HG02763 (cell line): ENCODE data around the gene TFAP2C.

Source experiments
- ATAC-seq: cut with Tn5 transposase; IDR thresholded peaks from one replicate; pipeline ENCODE4 v1.9.1; 2021; ENCODE audit warnings: mild to moderate bottlenecking, moderate library complexity; ENCODE audit not compliant: unreplicated experiment

The TFAP2C gene

DNA sequence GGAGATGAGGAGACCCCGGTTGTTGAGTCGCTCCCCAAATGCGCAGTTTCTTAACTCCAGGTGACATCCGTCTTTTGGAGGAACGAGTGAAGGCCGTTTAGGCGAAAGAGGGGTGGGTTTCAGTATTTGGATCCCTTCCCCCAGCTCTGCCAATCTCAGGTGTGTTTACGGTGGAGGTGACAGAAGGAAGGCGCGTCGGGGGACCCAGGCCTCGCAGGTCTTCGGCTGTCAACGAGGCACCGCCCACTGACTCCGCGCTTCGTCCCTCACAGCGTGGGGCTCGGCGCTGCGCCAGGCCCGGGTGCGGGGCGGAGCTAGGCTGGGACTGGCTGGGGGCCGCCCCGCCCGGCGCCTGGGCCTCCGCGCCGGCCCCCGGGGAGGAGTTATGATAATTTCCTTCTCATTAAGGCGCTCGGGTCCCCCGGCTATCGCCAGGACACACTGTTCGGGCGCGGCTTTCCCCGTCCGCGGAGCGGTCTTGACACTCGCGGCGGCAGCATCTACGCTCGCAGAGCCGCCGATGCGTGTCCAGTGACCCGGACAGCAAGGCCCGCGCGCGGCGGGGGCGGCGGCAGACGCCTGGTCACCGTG lies at the start of gene TFAP2C:
Gene TFAP2C (plus strand): TSS at position 434 of the 591 bp plus-strand sequence. CDS start 239 bp downstream, outside the sequence.
- no peak for ATAC-seq

DNA sequence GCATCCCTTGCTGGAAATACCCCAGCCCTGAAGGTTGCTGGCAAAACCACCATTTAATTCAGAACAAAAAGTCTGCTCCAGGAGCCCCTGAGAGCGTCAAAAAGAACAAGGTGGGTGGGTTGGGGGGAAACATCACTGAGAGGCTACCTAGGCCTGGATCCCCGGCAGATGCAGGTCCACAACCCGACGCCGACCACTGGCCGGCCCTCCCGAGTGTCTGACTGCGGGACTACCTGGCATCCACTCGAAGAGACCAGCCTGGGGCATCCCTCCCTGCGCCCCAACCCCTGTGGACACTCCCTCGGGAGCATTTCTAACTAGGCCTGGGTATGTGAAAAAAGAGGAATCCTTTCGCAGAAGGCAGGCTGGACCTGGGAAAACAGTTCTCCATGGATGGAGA lies 48.9 kb upstream of the TFAP2C start:
- ATAC-seq: no peak

DNA sequence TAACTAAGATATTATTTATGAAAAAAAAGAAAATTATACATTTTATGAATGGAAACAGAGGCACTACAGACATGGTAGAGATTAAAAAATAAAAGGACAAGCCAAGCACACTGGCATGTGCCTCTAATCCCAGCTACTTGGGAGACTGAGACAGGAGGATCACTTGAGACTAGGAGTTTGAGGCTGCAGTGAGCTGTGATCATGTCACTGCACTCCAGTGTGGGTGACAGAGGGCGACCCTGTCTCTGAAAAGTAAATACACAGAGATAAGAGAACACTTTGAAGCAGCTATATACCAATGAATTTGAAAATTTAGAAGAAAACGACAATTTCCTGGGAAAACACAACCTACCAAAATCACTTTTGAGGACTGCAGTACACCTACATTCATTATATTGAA lies 47.4 kb upstream of the TFAP2C start:
- no peak for ATAC-seq

DNA sequence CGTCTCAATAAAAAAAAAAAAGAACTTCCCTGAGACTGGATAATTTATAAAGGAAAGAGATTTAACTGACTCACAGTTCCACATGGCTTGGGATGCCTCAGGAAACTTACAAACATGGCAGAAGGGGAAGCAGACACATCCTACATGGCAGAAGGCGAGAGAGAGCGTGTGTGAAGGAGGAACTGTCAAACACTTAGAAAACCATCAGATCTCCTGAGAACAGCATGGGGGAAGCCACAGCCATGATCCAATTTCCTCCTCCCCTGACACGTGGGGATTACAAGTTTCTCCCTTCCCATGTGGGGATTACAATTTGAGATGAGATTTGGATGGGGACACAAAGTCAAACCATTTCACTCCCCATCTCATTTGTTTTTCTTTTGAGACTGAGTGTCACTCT lies 46.6 kb upstream of the TFAP2C start:
- ATAC-seq: no peak

DNA sequence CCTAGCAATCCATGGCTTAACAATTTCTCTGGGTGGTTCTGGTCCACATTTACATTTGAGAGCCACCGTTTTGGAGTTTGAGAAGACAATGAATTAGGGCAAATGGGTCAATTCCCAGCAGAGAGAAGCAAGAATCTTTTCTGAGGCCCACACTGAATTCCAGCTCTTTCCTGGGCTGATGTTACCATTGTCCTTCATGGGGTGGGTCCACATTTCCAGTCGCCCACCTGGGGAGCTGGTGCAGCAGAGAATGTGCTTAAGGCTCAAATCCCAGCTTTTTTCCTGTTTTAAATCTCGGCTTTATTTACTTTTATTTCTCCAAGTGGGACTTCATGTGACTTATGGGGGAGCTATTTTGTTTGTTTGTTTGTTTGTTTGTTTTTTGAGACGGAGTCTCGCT lies 44.2 kb upstream of the TFAP2C start:
- ATAC-seq: no peak

DNA sequence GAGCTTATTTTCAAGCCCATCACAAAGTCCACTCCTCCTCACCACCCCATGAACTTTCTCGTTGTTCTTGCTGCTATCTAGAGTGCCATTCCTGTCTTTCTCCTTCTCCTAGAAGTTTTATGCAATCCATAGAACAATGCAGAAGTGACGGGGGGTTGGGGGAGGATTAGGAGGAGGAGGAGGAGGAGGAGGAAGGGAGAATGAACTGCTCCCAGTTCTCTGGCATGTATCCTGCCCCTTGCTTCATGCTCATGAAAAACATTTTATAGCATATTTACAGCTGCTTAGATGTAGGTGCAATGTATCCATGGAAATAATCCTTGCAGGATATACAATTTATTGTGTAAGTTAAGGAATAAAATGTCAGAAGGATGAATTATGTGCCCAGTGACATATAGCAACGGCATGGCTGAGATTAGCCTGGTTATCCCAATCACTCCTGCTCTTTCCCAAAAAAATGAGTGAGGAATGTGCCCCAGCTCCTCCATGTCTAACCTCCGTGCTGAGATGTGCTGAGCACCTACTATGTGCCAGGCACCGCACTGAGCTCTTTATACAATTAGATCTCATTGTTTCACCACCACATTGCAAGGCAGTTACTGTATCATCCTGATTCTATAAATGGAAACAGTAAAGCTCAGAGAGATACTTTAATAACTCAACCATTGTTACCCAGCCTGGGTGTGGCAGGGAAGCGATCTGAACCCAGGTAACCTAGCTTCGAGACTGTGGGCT lies 41.6 kb upstream of the TFAP2C start:
- ATAC-seq: no peak

DNA sequence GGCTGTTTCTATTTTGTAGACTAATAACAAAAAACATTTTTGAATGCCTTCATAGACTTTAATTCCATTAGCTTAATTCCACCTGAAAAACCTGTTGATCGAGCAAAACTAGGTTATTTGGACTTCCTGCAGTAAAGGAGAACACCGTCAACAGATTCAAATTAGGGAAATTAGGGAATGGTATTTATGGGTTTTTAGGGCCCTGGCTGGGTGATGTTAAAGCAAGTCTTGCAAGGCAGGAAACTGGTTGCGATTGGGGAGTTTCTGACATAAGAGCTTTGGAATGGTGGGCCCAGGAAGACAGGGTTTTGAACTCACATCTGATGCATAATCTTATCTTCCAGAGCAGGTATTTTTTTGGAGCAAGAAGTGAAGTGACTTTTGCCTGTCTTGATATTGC lies 40.1 kb upstream of the TFAP2C start:
- no peak for ATAC-seq

- no peak for ATAC-seq
Measured at GRCh38 chr20:56589633-56590032, 39.5 kb upstream of the TFAP2C start.

DNA sequence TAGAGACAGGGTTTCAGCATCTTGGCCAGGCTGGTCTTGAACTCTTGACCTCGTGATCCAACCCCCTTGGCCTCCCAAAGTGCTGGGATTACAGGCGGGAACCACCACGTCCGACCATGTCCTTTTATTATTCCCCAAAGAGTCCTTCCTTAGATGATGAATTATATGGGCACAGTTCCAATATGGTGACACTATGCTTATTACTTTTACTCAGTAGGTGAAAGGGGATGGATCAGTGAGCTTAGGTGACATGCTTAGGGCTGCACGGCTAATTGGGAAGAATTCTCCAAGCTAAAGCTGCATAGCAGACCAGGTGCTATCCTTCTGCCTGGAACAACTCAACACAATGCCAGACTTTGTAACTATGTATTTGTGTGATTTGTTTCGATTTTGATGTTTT lies 38.2 kb upstream of the TFAP2C start:
- ATAC-seq: no peak

DNA sequence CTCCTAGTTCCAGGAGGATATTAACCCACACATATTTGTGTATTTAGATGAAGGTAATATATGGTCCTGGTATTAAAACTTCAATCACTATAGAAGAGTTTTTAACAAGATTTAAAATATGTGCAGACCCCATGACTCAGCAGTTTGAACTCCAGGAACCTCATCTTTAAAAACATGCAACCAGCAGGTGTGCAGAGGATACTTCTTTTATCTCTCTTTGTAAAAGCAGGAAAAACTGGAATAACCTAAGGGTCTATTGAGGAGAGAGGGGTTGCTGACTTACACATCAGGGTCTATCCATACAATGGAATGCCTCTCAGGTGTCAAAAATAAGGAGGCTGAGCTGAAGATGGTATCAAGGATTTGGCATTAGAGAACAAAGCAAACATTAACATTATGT lies 36.9 kb upstream of the TFAP2C start:
- ATAC-seq: no peak

- no peak for ATAC-seq
Measured at GRCh38 chr20:56592817-56593216, 36.3 kb upstream of the TFAP2C start.

DNA sequence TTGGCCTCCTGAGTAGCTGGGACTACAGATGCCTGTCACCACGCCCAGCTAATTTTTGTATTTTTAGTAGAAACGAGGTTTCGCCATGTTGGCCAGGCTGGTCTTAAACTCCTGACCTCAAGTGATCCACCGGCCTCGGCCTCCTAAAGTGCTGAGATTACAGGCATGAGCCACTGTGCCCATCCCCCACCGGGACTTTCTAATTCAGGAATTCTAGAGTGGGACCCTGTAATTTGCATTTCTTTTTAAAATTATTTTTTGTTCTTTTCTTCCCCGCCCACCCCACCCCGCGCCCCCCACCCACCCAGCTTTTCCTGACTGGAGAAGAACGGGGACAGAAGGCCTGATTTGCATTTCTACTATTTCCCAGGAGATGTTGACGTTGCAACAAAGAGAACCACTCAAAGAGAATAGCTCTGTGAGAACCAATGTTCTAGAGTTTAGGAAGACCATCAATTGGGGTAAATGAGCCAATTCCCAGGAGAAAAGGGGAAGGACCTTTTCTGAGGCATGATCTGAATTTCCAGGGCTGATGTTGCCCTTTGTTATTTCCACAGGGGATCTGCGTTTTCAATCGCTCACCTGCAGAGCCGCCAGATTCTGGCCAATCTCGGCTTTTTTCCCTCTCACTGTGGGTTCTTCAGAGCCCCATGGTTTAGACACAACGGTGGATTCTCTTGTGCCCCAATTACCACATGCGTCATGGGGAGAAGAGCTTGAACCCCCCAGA lies 33.2 kb upstream of the TFAP2C start:
- ATAC-seq: no peak

DNA sequence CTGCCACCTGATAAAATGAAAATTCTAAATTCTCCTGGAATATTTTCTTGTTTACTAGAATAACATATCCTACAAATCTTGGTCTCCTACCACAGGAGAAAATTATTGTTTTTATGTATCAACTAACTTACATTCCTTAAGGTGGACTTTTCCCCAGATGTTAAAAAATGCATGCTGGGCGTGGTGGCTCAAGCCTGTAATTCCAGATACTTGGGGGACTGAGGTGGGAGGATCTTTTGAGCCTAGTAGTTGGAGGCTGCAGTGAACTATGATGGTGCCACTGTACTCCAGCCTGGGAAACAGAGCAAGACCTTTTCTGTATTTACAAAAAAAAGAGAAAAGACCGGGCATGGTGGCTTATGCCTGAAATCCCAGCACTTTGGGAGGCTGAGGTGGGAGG lies 27.9 kb upstream of the TFAP2C start:
- ATAC-seq: no peak

DNA sequence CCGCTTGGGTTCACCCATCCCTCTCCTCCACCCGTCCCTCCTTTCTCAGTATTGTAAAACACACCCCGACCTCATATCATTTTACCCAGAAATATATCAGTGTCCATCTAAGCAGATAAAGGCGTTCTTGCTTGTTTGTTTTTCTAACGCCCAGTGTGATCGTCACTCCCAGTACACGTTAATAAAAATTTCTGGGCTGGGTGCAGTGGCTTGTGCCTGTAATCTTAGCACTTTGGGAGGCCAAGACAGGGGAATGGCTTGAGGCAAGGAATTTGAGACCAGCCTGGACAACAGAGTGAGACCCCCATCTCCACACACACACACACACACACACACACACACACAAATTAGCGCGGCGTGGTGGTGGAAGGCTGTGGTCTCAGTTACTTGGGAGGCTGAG lies 24.4 kb upstream of the TFAP2C start:
- ATAC-seq: no peak

DNA sequence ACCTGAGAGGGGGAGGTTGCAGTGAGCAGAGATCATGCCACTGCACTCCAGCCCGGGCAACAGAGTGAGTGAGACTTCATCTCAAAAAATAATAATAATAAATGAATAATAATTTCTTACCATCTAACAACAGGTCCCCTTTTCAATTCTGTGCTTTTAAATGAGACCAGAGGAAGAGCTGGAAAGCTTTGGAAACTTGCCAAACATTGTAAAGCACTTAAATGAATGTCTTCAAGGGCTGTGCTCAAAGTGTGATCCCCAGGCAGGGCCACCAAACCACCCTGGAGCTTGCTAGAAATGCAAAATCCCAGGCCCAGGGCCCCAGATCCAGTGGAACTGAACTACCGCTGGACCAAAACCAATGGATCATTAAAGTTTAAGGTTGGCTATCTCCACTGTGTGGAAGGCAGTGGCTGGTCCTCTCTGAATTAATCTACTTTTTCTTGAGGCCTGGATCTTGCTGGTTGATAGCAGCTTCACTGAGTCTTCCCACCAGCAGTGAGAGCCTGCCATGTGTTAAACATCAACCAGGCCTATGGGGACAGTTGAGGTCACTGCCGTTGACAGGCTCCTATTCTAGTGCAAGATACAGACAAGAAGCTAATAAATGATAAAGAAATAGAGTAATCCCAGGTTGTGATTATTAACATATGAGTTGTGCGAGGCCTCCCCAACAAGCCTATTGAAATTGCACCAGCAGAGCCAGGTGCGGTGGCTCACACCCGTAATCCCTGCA lies 23.7 kb upstream of the TFAP2C start:
- no peak for ATAC-seq

GRCh38 chr20:56606174-56606945 lies 22.7 kb upstream of the TFAP2C start:
- ATAC-seq: no peak

GRCh38 chr20:56607061-56607704 lies 21.9 kb upstream of the TFAP2C start:
- no peak for ATAC-seq

GRCh38 chr20:56608376-56608775 lies 20.7 kb upstream of the TFAP2C start:
- no peak for ATAC-seq

GRCh38 chr20:56609321-56609720 lies 19.8 kb upstream of the TFAP2C start:
- no peak for ATAC-seq

- ATAC-seq: no peak
Measured at GRCh38 chr20:56610098-56610497, 19.0 kb upstream of the TFAP2C start.
